Thyroid gland (tissue), 4 donors: Measurements from ENCODE around the gene UBE2Q2. TPM values are rescaled to one million over a fixed set of nuclear protein-coding genes. Genes with fewer than 3 reads are reported as not detected.
A peak's percentile ranks its signal among the peaks of the same experiment; 100 is the strongest.

ENCODE experiments used
- DNase-seq, 2 donors: peaks; one replicate each; pipeline ENCODE4 v3.0.0-alpha.2; 2019
- H3K27ac ChIP-seq, 3 donors: fragments of 200-600 bp; sonication (generic); 1 replicate in 2 of 3; 2 replicates in 1 of 3; pipeline ENCODE4 v1.5.1; 2016 to 2019; ENCODE audit warnings: mild to moderate bottlenecking in 1 of 3, moderate library complexity in 1 of 3
- H3K27me3 ChIP-seq: fragments of 200-600 bp; sonication (generic); one replicate; pipeline ENCODE4 v1.5.1; 2019
- H3K36me3 ChIP-seq, 2 donors: fragments of 200-600 bp; sonication (generic); one replicate each; pipeline ENCODE4 v1.5.1; 2016 to 2019
- H3K4me1 ChIP-seq, 2 donors: fragments of 200-600 bp; sonication (generic); one replicate each; pipeline ENCODE4 v1.5.1; 2017 to 2019
- H3K4me3 ChIP-seq, 3 donors: fragments of 200-600 bp; sonication (generic); replicated peaks in 1 of 3; 1 replicate in 2 of 3; 2 replicates in 1 of 3; pipeline ENCODE4 v1.5.1; 2016; ENCODE audit warnings: mild to moderate bottlenecking in 1 of 3
- H3K9me3 ChIP-seq: fragments of 200-600 bp; sonication (generic); one replicate; pipeline ENCODE4 v1.5.1; 2017
- POLR2A ChIP-seq, 2 donors: fragments of 450-650 bp; IDR thresholded peaks; one replicate each; pipeline ENCODE4 v1.6.1; 2017; ENCODE audit warnings: antibody characterized with exemption in 2 of 2, mild to moderate bottlenecking in 2 of 2, moderate library complexity in 1 of 2
- WGBS, 2 donors: methylation state at CpG; one replicate each; pipeline ENCODE4 v1.1.5; 2017; 5-methylcytosine and 5-hydroxymethylcytosine counted together
- intact Hi-C: fragments of 100-400 bp; cut with DNase I; formaldehyde crosslinking; loops from one replicate; pipeline ENCODE4 v1.15.1; 2023
- total RNA-seq, 4 donors: library from RNA; depleted of rRNA; stranded (reverse); fragments of >200 nt; gene quantifications; one replicate each; pipeline ENCODE4 v1.2.3, GENCODE V29; 2016
- TF ChIP-seq, protein P1 (sequence below), 6 experiments: fragments of 200-600 bp in 3 of 6; fragments of 450-650 bp in 3 of 6; sonication (generic) in 3 of 6; IDR thresholded peaks; one replicate each; pipeline ENCODE4 v1.5.1; 2016 to 2019; ENCODE audit warnings: antibody characterized with exemption in 6 of 6, mild to moderate bottlenecking in 2 of 6, inconsistent platforms in 1 of 6, moderate library complexity in 1 of 6

Gene UBE2Q2
- total RNA-seq, 4 donors from 2014 or later = 35.8 to 52.3 (median 44.9) TPM

DNA sequence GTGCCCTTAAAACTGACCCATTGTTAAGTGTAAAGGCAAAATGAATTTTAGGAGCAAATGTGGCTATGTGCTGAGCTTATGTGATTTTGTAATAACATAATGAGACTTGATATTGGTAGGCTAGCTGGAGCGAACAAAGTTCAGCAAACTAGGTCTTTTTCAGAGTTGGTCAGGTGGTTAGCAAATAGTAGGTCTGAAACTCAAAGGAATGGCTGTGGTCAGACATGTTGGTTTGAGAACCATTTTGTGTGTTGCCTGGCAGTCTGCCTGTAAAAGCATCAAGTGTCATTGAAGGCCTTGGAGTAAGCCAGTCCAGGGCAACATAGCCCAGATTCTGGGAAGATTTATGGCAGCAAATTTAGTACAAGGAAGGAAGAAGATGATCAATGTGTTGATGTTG lies 76.8 kb downstream of the UBE2Q2 start:
- H3K4me1 ChIP-seq = peaks cover 4 to 17% of the 10 kb centered on the region in 2 donors
- no peak overlapping the region for H3K27ac ChIP-seq
- no peaks in the 10 kb centered on the region for H3K9me3 ChIP-seq
- H3K27me3 ChIP-seq = no peaks in the 10 kb centered on the region
- H3K36me3 ChIP-seq = no peaks in the 10 kb centered on the region
- H3K4me3 ChIP-seq = no peak overlapping the region
- intact Hi-C loops = no loop called here
- DNase-seq = no peak
- TF ChIP-seq POLR2A (IDR thresholded peaks at IDR 0.05) = no peak
- TF ChIP-seq, protein P1, sequence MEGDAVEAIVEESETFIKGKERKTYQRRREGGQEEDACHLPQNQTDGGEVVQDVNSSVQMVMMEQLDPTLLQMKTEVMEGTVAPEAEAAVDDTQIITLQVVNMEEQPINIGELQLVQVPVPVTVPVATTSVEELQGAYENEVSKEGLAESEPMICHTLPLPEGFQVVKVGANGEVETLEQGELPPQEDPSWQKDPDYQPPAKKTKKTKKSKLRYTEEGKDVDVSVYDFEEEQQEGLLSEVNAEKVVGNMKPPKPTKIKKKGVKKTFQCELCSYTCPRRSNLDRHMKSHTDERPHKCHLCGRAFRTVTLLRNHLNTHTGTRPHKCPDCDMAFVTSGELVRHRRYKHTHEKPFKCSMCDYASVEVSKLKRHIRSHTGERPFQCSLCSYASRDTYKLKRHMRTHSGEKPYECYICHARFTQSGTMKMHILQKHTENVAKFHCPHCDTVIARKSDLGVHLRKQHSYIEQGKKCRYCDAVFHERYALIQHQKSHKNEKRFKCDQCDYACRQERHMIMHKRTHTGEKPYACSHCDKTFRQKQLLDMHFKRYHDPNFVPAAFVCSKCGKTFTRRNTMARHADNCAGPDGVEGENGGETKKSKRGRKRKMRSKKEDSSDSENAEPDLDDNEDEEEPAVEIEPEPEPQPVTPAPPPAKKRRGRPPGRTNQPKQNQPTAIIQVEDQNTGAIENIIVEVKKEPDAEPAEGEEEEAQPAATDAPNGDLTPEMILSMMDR (IDR thresholded peaks at IDR 0.05) = no peak
- 100% methylated on average over 1 of the region's 1 CpG for WGBS, 2 donors

DNA sequence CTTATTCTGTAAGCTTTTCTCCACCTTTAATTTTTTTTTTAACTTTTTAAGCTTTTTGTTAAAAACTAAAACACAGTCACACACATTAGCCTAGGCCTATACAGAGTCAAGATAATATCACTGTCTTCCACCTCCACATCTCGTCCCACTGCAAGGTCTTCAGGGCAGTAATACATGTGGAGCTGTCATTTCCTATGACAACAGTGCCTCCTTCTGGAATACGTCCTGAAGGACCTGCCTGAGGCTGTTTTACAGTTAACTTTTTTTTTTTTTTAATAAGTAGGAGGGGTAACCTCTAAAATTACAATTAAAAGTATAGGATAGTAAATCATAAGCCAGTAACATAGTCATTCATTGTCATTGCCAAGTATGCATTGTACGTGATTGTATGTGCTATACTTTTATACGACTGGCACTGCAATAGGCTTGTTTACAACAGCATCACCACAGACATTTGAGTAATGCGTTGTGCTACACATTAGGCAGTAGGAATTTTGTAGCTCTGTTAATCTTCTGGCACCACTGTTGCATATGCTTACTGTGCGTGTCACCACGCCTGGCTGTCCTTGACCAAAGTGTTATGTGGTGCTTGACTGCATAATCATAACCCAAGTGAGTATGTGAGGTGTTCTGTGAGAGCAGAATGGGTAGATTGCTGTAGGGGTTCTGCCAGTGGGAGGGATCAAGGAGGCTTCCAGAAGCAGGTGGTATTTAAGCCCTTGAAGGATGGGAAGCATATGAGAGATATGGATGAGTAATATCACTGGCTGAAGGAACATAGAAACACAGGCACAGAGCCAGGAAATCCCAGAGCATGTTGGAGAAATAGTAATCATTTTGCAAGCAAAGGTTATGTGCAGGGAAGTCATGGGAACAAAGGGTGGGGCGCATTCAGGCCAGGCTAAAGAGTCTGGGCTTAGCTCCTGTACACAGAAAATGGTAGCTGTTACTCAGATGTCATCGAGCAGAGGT lies 78.8 kb downstream of the UBE2Q2 start:
- intact Hi-C loops = no loop called here
- no peaks in the 10 kb centered on the region for H3K36me3 ChIP-seq
- no peak for DNase-seq
- H3K27me3 ChIP-seq = no peaks in the 10 kb centered on the region
- no peak for TF ChIP-seq POLR2A (IDR thresholded peaks at IDR 0.05)
- TF ChIP-seq, protein P1 (IDR thresholded peaks at IDR 0.05) = peak in 2 of 6 experiments; percentile 23 to 32
- peaks cover 4 to 18% of the 10 kb centered on the region in 2 donors for H3K4me1 ChIP-seq
- H3K27ac ChIP-seq = no peak overlapping the region
- no peak overlapping the region for H3K4me3 ChIP-seq
- 85 to 86% methylated on average over 9 of the region's 9 CpGs for WGBS, 2 donors
- H3K9me3 ChIP-seq = no peaks in the 10 kb centered on the region

DNA sequence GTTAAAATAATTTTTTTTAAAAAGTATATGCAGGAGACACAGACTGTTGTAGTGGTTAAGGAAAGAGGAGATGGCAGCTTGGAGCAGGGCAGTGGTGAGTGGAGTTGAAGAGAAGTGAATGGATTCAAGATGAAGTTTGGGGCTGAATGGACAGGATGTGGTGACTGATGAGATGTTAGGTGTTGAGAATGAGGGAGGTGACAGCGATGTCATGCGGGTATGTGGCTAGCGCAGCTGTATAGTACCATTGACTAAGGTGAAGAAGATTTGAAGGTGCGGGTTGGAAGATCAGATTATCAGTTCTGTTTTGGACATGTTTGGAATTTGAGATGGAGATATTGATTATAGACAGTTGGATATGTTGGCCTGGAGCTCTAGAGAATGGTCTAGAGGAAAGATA lies 80.5 kb downstream of the UBE2Q2 start:
- TF ChIP-seq, protein P1 (IDR thresholded peaks at IDR 0.05) = no peak
- no peak for TF ChIP-seq POLR2A (IDR thresholded peaks at IDR 0.05)
- intact Hi-C loops = no loop called here
- Histone ChIP-seq H3K36me3 (no peaks in the 10 kb centered on the region), H3K4me3 (no peak overlapping the region), H3K27ac (no peak overlapping the region), H3K4me1 (peaks cover 4 to 18% of the 10 kb centered on the region in 2 donors), H3K9me3 (no peaks in the 10 kb centered on the region), H3K27me3 (no peaks in the 10 kb centered on the region)
- WGBS, 2 donors = 94 to 99% methylated on average over 4 of the region's 4 CpGs
- DNase-seq = no peak

DNA sequence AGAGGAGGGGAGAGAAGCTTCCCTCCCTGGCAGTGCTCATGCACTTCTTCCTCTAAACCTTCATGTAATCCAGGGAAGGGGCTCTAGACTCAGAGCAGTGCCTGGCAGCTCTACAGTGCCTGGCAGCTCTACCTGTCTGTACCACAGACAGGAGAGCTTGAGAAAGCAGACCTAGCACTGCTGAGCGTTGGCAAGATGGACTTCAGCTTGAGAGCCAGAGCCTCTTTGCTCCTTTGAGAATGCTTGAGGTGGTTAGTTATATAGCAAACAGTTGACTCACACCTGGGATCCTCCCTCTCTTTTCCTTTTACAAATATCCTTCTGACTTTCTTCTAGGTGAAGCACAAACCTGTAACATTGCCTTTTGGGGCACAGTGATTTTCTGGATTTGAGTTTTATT lies 81.3 kb downstream of the UBE2Q2 start:
- Histone ChIP-seq H3K27me3 (no peaks in the 10 kb centered on the region), H3K9me3 (no peaks in the 10 kb centered on the region), H3K4me1 (peaks cover 4 to 18% of the 10 kb centered on the region in 2 donors), H3K4me3 (no peak overlapping the region), H3K36me3 (no peaks in the 10 kb centered on the region), H3K27ac (no peak overlapping the region)
- WGBS, 2 donors = 44% methylated on average over 1 of the region's 1 CpG
- intact Hi-C loops = no loop called here
- peak; percentile 37 to 41 for DNase-seq
- TF ChIP-seq POLR2A (IDR thresholded peaks at IDR 0.05) = no peak
- TF ChIP-seq, protein P1 (IDR thresholded peaks at IDR 0.05) = no peak

DNA sequence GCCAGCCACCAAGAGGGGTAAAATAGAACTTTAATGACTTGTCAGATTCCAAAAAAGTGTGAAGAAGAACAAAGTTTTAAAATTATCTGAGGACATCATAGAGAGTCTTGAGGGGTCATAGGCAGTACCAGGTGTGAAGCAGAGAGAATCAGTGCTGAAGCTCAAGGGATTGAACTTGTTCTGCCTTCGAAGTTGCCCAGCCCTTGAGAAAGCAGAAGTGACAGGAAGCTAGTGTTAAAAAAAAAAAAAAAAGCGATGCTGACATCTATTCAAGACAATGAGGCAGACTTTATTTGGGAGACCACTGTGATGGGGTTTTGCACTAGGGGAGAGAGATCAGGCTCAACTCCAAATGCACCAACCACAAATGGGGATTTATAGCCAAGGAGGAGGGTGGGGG lies 82.2 kb downstream of the UBE2Q2 start:
- no peak for TF ChIP-seq POLR2A (IDR thresholded peaks at IDR 0.05)
- TF ChIP-seq, protein P1 (IDR thresholded peaks at IDR 0.05) = no peak
- Histone ChIP-seq H3K4me1 (peaks cover 4 to 18% of the 10 kb centered on the region in 2 donors), H3K27me3 (no peaks in the 10 kb centered on the region), H3K4me3 (no peak overlapping the region), H3K36me3 (no peaks in the 10 kb centered on the region), H3K9me3 (no peaks in the 10 kb centered on the region), H3K27ac (no peak overlapping the region)
- intact Hi-C loops = no loop called here
- 77 to 79% methylated on average over 2 of the region's 2 CpGs for WGBS, 2 donors
- DNase-seq = no peak
